H9 (cell line): ENCODE data around the gene INO80. TPM values are rescaled to one million over a fixed set of nuclear protein-coding genes. Genes with fewer than 3 reads are reported as not detected.

Experiments
- DNase-seq: peaks from one replicate; pipeline ENCODE4 v3.0.0-alpha.2; 2017
- H2AFZ ChIP-seq: one replicate; pipeline ENCODE4 v1.6.1; 2013; ENCODE audit warnings: mild to moderate bottlenecking, low read length, control low read depth, moderate library complexity
- H2AK5ac ChIP-seq: 2 replicates; pipeline ENCODE4 v1.6.1; 2013; ENCODE audit warnings: low read length, control low read depth, mixed read lengths; ENCODE audit not compliant: insufficient read length
- H2BK120ac ChIP-seq: one replicate; pipeline ENCODE4 v1.6.1; 2013; ENCODE audit warnings: low read depth, mild to moderate bottlenecking, low read length, control low read depth, inconsistent platforms; ENCODE audit not compliant: poor library complexity, severe bottlenecking
- H2BK12ac ChIP-seq: 2 replicates; pipeline ENCODE4 v1.6.1; 2013; ENCODE audit warnings: low read length, control low read depth, mixed read lengths, low read depth; ENCODE audit not compliant: insufficient read length
- H2BK15ac ChIP-seq: 2 replicates; pipeline ENCODE4 v1.6.1; 2013; ENCODE audit warnings: low read depth, low read length, control low read depth
- H2BK20ac ChIP-seq: one replicate; pipeline ENCODE4 v1.6.1; 2013; ENCODE audit warnings: low read depth, mild to moderate bottlenecking, low read length, control low read depth, inconsistent platforms; ENCODE audit not compliant: poor library complexity, severe bottlenecking
- H2BK5ac ChIP-seq: 2 replicates; pipeline ENCODE4 v1.6.1; 2013; ENCODE audit warnings: low read length, control low read depth, mixed read lengths; ENCODE audit not compliant: insufficient read length
- H3K14ac ChIP-seq: 2 replicates; pipeline ENCODE4 v1.6.1; 2013; ENCODE audit warnings: low read length, control low read depth; ENCODE audit not compliant: insufficient read depth
- H3K18ac ChIP-seq: 2 replicates; pipeline ENCODE4 v1.6.1; 2013; ENCODE audit warnings: low read depth, mild to moderate bottlenecking, mixed read lengths, low read length, control low read depth; ENCODE audit not compliant: insufficient read length
- H3K23ac ChIP-seq: 2 replicates; pipeline ENCODE4 v1.6.1; 2013; ENCODE audit warnings: low read length, control low read depth, mixed read lengths, low read depth; ENCODE audit not compliant: insufficient read length
- H3K23me2 ChIP-seq: 2 replicates; pipeline ENCODE4 v1.6.1; 2013; ENCODE audit warnings: low read depth, mild to moderate bottlenecking, mixed read lengths, low read length, control low read depth; ENCODE audit not compliant: insufficient read length, poor library complexity, severe bottlenecking
- H3K27ac ChIP-seq: 2 replicates; pipeline ENCODE4 v1.5.1; 2013; ENCODE audit warnings: low read length, control low read depth, mixed read lengths, low read depth; ENCODE audit not compliant: insufficient read length
- H3K27me3 ChIP-seq: 2 replicates; pipeline ENCODE4 v1.6.1; 2013; ENCODE audit warnings: low read length, control low read depth, inconsistent platforms; ENCODE audit not compliant: insufficient read depth
- H3K4ac ChIP-seq: 2 replicates; pipeline ENCODE4 v1.6.1; 2013; ENCODE audit warnings: low read depth, mild to moderate bottlenecking, control low read depth, inconsistent platforms, low read length, moderate library complexity
- H3K4me1 ChIP-seq: 2 replicates; pipeline ENCODE4 v1.6.1; 2013; ENCODE audit warnings: low read length, control low read depth, inconsistent platforms; ENCODE audit not compliant: insufficient read depth
- H3K4me2 ChIP-seq: 2 replicates; pipeline ENCODE4 v1.6.1; 2013; ENCODE audit warnings: low read length, control low read depth, mixed read lengths; ENCODE audit not compliant: insufficient read length, insufficient read depth
- H3K56ac ChIP-seq: 2 replicates; pipeline ENCODE4 v1.6.1; 2013; ENCODE audit warnings: low read depth, mild to moderate bottlenecking, mixed read lengths, low read length, control low read depth; ENCODE audit not compliant: insufficient read length
- H3K79me1 ChIP-seq: 2 replicates; pipeline ENCODE4 v1.6.1; 2013; ENCODE audit warnings: low read depth, mild to moderate bottlenecking, moderate library complexity, low read length, control low read depth, inconsistent platforms; ENCODE audit not compliant: insufficient read depth, poor library complexity, severe bottlenecking
- H3K79me2 ChIP-seq: 2 replicates; pipeline ENCODE4 v1.6.1; 2013; ENCODE audit warnings: low read length, control low read depth, inconsistent platforms; ENCODE audit not compliant: insufficient read depth
- H3K9ac ChIP-seq: 2 replicates; pipeline ENCODE4 v1.6.1; 2013; ENCODE audit warnings: low read length, control low read depth, mixed read lengths; ENCODE audit not compliant: insufficient read length; ENCODE audit errors: extremely low read depth
- H3K9me3 ChIP-seq: one replicate; pipeline ENCODE4 v1.6.1; 2013; ENCODE audit warnings: low read depth, low read length, inconsistent platforms; ENCODE audit not compliant: control insufficient read depth
- H3T11ph ChIP-seq: one replicate; pipeline ENCODE4 v1.6.1; 2013; ENCODE audit warnings: mild to moderate bottlenecking, low read length, control low read depth, inconsistent platforms
- H4K20me1 ChIP-seq: one replicate; pipeline ENCODE4 v1.6.1; 2013; ENCODE audit not compliant: control insufficient read depth, insufficient read length, insufficient read depth
- H4K5ac ChIP-seq: 2 replicates; pipeline ENCODE4 v1.6.1; 2013; ENCODE audit warnings: low read depth, mild to moderate bottlenecking, mixed read lengths, low read length, control low read depth; ENCODE audit not compliant: insufficient read length
- H4K8ac ChIP-seq: replicated peaks from 2 replicates; pipeline ENCODE4 v1.6.1; 2013; ENCODE audit warnings: low read length, control low read depth, mixed read lengths, low read depth; ENCODE audit not compliant: insufficient read length
- H4K91ac ChIP-seq: 2 replicates; pipeline ENCODE4 v1.6.1; 2013; ENCODE audit warnings: low read depth, mild to moderate bottlenecking, moderate library complexity, mixed read lengths, low read length, control low read depth; ENCODE audit not compliant: insufficient read length
- H3K27ac Mint-ChIP-seq, 3 experiments: 2 replicates in 2 of 3; 3 replicates in 1 of 3; pipeline ENCODE4 v1.8.0; 2020 to 2021; ENCODE audit warnings: mixed read lengths in 3 of 3, mild to moderate bottlenecking in 1 of 3, moderate library complexity in 1 of 3
- H3K27me3 Mint-ChIP-seq: 2 replicates; pipeline ENCODE4 v1.8.0; 2021; ENCODE audit warnings: low read depth, mild to moderate bottlenecking, moderate library complexity, mixed read lengths
- H3K36me3 Mint-ChIP-seq, 3 experiments: 2 replicates in 2 of 3; 3 replicates in 1 of 3; pipeline ENCODE4 v1.8.0; 2020 to 2021; ENCODE audit warnings: low read depth in 3 of 3, mixed read lengths in 3 of 3; ENCODE audit not compliant: insufficient read depth in 1 of 3
- H3K4me1 Mint-ChIP-seq, 2 experiments: 2 replicates each; pipeline ENCODE4 v1.8.0; 2020; ENCODE audit warnings: mixed read lengths in 2 of 2
- H3K4me3 Mint-ChIP-seq, 2 experiments: 2 replicates in 1 of 2; 3 replicates in 1 of 2; pipeline ENCODE4 v1.8.0; 2020 to 2021; ENCODE audit warnings: mild to moderate bottlenecking in 2 of 2, mixed read lengths in 2 of 2, moderate library complexity in 1 of 2
- H3K9me3 Mint-ChIP-seq, 2 experiments: 2 replicates in 1 of 2; 3 replicates in 1 of 2; pipeline ENCODE4 v1.8.0; 2020; ENCODE audit warnings: mild to moderate bottlenecking in 2 of 2, mixed read lengths in 2 of 2, moderate library complexity in 1 of 2
- WGBS: extraction: QIAGEN DNeasy Blood & Tissue Kit; methylation state at CpG from one replicate; pipeline ENCODE4 v1.1.7; 2013; ENCODE audit warnings: missing lambda C conversion rate, low lambda C conversion rate, mixed read lengths; ENCODE audit not compliant: insufficient read length; ENCODE audit errors: extremely low coverage; 5-methylcytosine and 5-hydroxymethylcytosine counted together
- total RNA-seq: library from RNA; stranded (reverse); gene quantifications from 2 replicates; pipeline ENCODE4 v1.2.1, GENCODE V29; 2021
- TF ChIP-seq, protein P1 (sequence below): fragments of 200-600 bp; sonication (generic); conservative IDR thresholded peaks from 3 replicates; pipeline ENCODE4 v1.8.0; 2021; ENCODE audit warnings: antibody characterized with exemption, mild to moderate bottlenecking

Gene INO80
- total RNA-seq, 1 experiment from 2014 or later: 29.2 TPM

DNA sequence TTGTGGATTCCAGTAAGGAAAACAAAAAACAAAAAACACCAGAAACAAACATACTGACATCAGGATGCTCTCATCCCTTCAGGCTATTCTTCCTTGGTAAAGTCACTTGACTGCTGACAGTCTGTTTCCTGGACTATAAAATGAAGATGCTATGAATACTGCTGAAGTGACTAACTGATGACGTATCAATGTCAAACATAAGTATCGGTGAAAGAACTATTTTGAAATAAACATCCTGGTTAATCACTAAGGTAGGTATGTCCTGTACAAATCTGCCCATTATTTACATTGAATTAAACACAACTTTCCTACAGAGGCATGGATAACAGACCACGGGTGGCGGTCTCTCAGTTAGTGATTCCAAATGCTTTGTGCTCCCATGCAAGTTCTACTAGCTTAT is 116.9 kb downstream of the INO80 start:
- H3K27ac Mint-ChIP-seq: no peak overlapping the region
- H4K5ac ChIP-seq: no peak overlapping the region

More for the DNA sequence above, 116.9 kb downstream of the INO80 start:
- Histone ChIP-seq H2BK12ac (no peak overlapping the region), H3K56ac (no peak overlapping the region), H3K18ac (no peak overlapping the region), H2BK120ac (no peak overlapping the region), H3T11ph (no peak overlapping the region), H2BK5ac (no peak overlapping the region), H3K4ac (no peak overlapping the region), H3K4me2 (no peak overlapping the region), H3K79me2 (no peaks in the 10 kb centered on the region), H3K9me3 (no peaks in the 10 kb centered on the region), H3K27me3 (no peaks in the 10 kb centered on the region), H4K8ac (no peak overlapping the region), H2BK15ac (no peak overlapping the region), H3K23me2 (no peaks in the 10 kb centered on the region), H3K23ac (no peak overlapping the region), H3K4me1 (no peaks in the 10 kb centered on the region), H2AFZ (no peak overlapping the region), H2BK20ac (no peak overlapping the region), H4K20me1 (no peaks in the 10 kb centered on the region), H2AK5ac (no peak overlapping the region), H4K91ac (no peak overlapping the region), H3K9ac (no peak overlapping the region), H3K27ac (no peak overlapping the region), H3K14ac (no peak overlapping the region), H3K79me1 (no peaks in the 10 kb centered on the region)
- no peaks in the 10 kb centered on the region for H3K9me3 Mint-ChIP-seq
- no peak for DNase-seq
- H3K36me3 Mint-ChIP-seq: peaks cover 14 to 60% (median 39%) of the 10 kb centered on the region in 3 experiments
- no peaks in the 10 kb centered on the region for H3K4me1 Mint-ChIP-seq
- H3K27me3 Mint-ChIP-seq: no peaks in the 10 kb centered on the region
- no CpG with 5 or more reads among the region's 4 CpGs for WGBS
- no peak overlapping the region for H3K4me3 Mint-ChIP-seq
- TF ChIP-seq, protein P1, sequence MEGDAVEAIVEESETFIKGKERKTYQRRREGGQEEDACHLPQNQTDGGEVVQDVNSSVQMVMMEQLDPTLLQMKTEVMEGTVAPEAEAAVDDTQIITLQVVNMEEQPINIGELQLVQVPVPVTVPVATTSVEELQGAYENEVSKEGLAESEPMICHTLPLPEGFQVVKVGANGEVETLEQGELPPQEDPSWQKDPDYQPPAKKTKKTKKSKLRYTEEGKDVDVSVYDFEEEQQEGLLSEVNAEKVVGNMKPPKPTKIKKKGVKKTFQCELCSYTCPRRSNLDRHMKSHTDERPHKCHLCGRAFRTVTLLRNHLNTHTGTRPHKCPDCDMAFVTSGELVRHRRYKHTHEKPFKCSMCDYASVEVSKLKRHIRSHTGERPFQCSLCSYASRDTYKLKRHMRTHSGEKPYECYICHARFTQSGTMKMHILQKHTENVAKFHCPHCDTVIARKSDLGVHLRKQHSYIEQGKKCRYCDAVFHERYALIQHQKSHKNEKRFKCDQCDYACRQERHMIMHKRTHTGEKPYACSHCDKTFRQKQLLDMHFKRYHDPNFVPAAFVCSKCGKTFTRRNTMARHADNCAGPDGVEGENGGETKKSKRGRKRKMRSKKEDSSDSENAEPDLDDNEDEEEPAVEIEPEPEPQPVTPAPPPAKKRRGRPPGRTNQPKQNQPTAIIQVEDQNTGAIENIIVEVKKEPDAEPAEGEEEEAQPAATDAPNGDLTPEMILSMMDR: no peak
